ENCODE measurements around the gene ATXN1. TPM values are rescaled to one million over a fixed set of nuclear protein-coding genes. Genes with fewer than 3 reads are reported as not detected.

The ATXN1 gene
- polyA plus RNA-seq, 2 of the 4 experiments (the other 2 are of a cell fraction), result 2.9 to 8.3 TPM

- no peaks in the 10 kb centered on the region for H3K9me3 ChIP-seq
- peaks cover 4% of the 10 kb centered on the region; the same call in 2 of the 3 replicates for H3K4me1 ChIP-seq
- DNase-seq (ENCODE audit: low read depth in 1 of 2, low spot score in 1 of 2), result no peak
- CTCF ChIA-PET, result no interaction called here
- H3K4me3 ChIP-seq, result no peak overlapping the region
- POLR2A ChIA-PET, result no interaction called here
- FAIRE-seq, result no peak
- no peak for ATAC-seq
- H3K4me2 ChIP-seq, result no peak overlapping the region
- WGBS (ENCODE audit: missing lambda C conversion rate), result 46% methylated on average over 1 of the region's 1 CpG
- no peak overlapping the region for H3K27ac ChIP-seq
- no peak for TF ChIP-seq MYC (IDR thresholded peaks at IDR 0.05; ENCODE audit: borderline replicate concordance, low read length)
- TF ChIP-seq EHMT2 (IDR thresholded peaks at IDR 0.05; ENCODE audit: low read depth), result no peak
- no peak for TF ChIP-seq PHF8 (IDR thresholded peaks at IDR 0.05; ENCODE audit: borderline replicate concordance, low read depth)
- TF ChIP-seq RAD21 (conservative IDR thresholded peaks at IDR 0.05 in 1 of 2, IDR thresholded peaks at IDR 0.05 in 1 of 2), result no peak
- TF ChIP-seq ZSCAN20 (CRISPR knock-in tag; IDR thresholded peaks at IDR 0.05), result no peak
- no peak for TF ChIP-seq EHF (CRISPR knock-in tag; IDR thresholded peaks at IDR 0.05)
- no peak for TF ChIP-seq NPAS2 (CRISPR knock-in tag; IDR thresholded peaks at IDR 0.05; ENCODE audit: borderline replicate concordance)
- TF ChIP-seq SREBF2 (IDR thresholded peaks at IDR 0.05), result no peak
- TF ChIP-seq HEYL (CRISPR knock-in tag; IDR thresholded peaks at IDR 0.05), result no peak
- no peak for TF ChIP-seq HOXB13 (CRISPR knock-in tag; IDR thresholded peaks at IDR 0.05; ENCODE audit: low read depth)
- no peak for TF ChIP-seq SMC3 (IDR thresholded peaks at IDR 0.05)
- no peak for TF ChIP-seq CHD2 (IDR thresholded peaks at IDR 0.05; ENCODE audit: low read length, partially characterized antibody)
- TF ChIP-seq CTCF (IDR thresholded peaks at IDR 0.05), result no peak
- no peak for TF ChIP-seq CHD4 (IDR thresholded peaks at IDR 0.05; ENCODE audit: borderline replicate concordance)
- no peak for TF ChIP-seq JUNB (IDR thresholded peaks at IDR 0.05)
Observed at GRCh38 chr6:16272201-16272600, 489.1 kb downstream of the ATXN1 start.

GRCh38 chr6:16271428-16271827 lies 489.8 kb downstream of the ATXN1 start:
- Histone ChIP-seq H3K27ac (no peak overlapping the region), H3K4me2 (no peak overlapping the region), H3K4me3 (no peak overlapping the region), H3K4me1 (no peaks in the 10 kb centered on the region), H3K9me3 (no peaks in the 10 kb centered on the region)
- ATAC-seq (no peak), FAIRE-seq (no peak), DNase-seq (ENCODE audit: low read depth in 1 of 2, low spot score in 1 of 2) (no peak)
- no peak for TF ChIP-seq ZNF302 (CRISPR knock-in tag; IDR thresholded peaks at IDR 0.05)
- TF ChIP-seq MAX (IDR thresholded peaks at IDR 0.05), result no peak
- no peak for TF ChIP-seq POLR2AphosphoS2 (conservative IDR thresholded peaks at IDR 0.05; ENCODE audit: low read length)
- no peak for TF ChIP-seq RCOR1 (IDR thresholded peaks at IDR 0.05; ENCODE audit: low read depth, low read length)
- no peak for TF ChIP-seq HMGXB4 (CRISPR knock-in tag; IDR thresholded peaks at IDR 0.05; ENCODE audit: borderline replicate concordance)
- TF ChIP-seq JUNB (IDR thresholded peaks at IDR 0.05), result no peak
- TF ChIP-seq FOSB (CRISPR knock-in tag; IDR thresholded peaks at IDR 0.05), result no peak
- TF ChIP-seq ZFP36 (IDR thresholded peaks at IDR 0.05; ENCODE audit: borderline replicate concordance, partially characterized antibody), result no peak
- ChIA-PET CTCF (interaction anchor here (2.0 kb wide), 1 partner anchor 15 kb away, joined by 9 read pairs; no protein-coding TSS in a partner anchor), POLR2A (no interaction called here)
- WGBS (ENCODE audit: missing lambda C conversion rate), result 78% methylated on average over 5 of the region's 5 CpGs
